HepG2 (cell line): ENCODE measurements around the gene NPDC1. TPM values are rescaled to one million over a fixed set of nuclear protein-coding genes. Genes with fewer than 3 reads are reported as not detected.

ENCODE experiments used
- CHD4 ChIP-seq: fragments of 200-600 bp; sonication (generic); IDR thresholded peaks from 2 replicates; pipeline ENCODE4 v1.7.0; 2017; ENCODE audit warnings: mild to moderate bottlenecking, low read length, borderline replicate concordance
- FLYWCH1 ChIP-seq: sonication (generic); formaldehyde crosslinking; IDR thresholded peaks from 2 replicates; pipeline ENCODE4 v1.8.1; 2023; ENCODE audit warnings: mild to moderate bottlenecking, missing genetic modification reagents
- GATAD2A ChIP-seq: IDR thresholded peaks from 2 replicates; pipeline ENCODE4 v1.6.1; 2016
- HDAC2 ChIP-seq: sonication (generic); formaldehyde crosslinking; IDR thresholded peaks from 2 replicates; pipeline ENCODE4 v1.4.0; 2020; ENCODE audit warnings: missing genetic modification reagents
- HNF1B ChIP-seq: sonication (generic); formaldehyde crosslinking; IDR thresholded peaks from 2 replicates; pipeline ENCODE4 v1.5.1; 2020; ENCODE audit warnings: mild to moderate bottlenecking, moderate library complexity, missing genetic modification reagents
- LBX2 ChIP-seq: sonication (generic); formaldehyde crosslinking; IDR thresholded peaks from 2 replicates; pipeline ENCODE4 v1.5.0; 2020; ENCODE audit warnings: missing genetic modification reagents, mild to moderate bottlenecking, borderline replicate concordance
- MYC ChIP-seq: sonication (generic); formaldehyde crosslinking; IDR thresholded peaks from 2 replicates; pipeline ENCODE4 v1.9.0; 2021; ENCODE audit warnings: missing genetic modification reagents, borderline replicate concordance
- NR2C2 ChIP-seq: sonication (generic); formaldehyde crosslinking; IDR thresholded peaks from 2 replicates; pipeline ENCODE4 v1.4.0; 2020; ENCODE audit warnings: missing genetic modification reagents, mild to moderate bottlenecking, moderate library complexity, borderline replicate concordance
- RXRA ChIP-seq: sonication (generic); formaldehyde crosslinking; IDR thresholded peaks from 2 replicates; pipeline ENCODE4 v1.5.1; 2020; ENCODE audit warnings: missing genetic modification reagents
- SRSF1 ChIP-seq: fragments of 200-400 bp; formaldehyde crosslinking; optimal IDR thresholded peaks from 2 replicates; pipeline ENCODE3; 2017; ENCODE audit warnings: mild to moderate bottlenecking, low read depth, low read length, moderate library complexity
- ZBTB20 ChIP-seq: sonication (generic); formaldehyde crosslinking; IDR thresholded peaks from 2 replicates; pipeline ENCODE4 v1.8.1; 2023; ENCODE audit warnings: missing genetic modification reagents, low read depth, mild to moderate bottlenecking, borderline replicate concordance
- ZFP82 ChIP-seq: sonication (generic); formaldehyde crosslinking; IDR thresholded peaks from 2 replicates; pipeline ENCODE4 v1.5.1; 2020; ENCODE audit warnings: mild to moderate bottlenecking, missing genetic modification reagents, borderline replicate concordance
- ZFP91 ChIP-seq: sonication (generic); formaldehyde crosslinking; IDR thresholded peaks from 2 replicates; pipeline ENCODE4 v1.9.0; 2022; ENCODE audit warnings: missing genetic modification reagents, mild to moderate bottlenecking, borderline replicate concordance
- ZFX ChIP-seq: sonication (generic); formaldehyde crosslinking; IDR thresholded peaks from 2 replicates; pipeline ENCODE4 v1.4.0; 2020; ENCODE audit warnings: mild to moderate bottlenecking, low read depth, missing genetic modification reagents, moderate library complexity
- ZNF292 ChIP-seq: sonication (generic); formaldehyde crosslinking; IDR thresholded peaks from 2 replicates; pipeline ENCODE4 v1.8.1; 2022; ENCODE audit warnings: mild to moderate bottlenecking, low read depth, missing genetic modification reagents, borderline replicate concordance
- ZNF34 ChIP-seq: sonication (generic); formaldehyde crosslinking; IDR thresholded peaks from 2 replicates; pipeline ENCODE4 v1.4.0; 2020; ENCODE audit warnings: mild to moderate bottlenecking, missing genetic modification reagents, borderline replicate concordance
- ZNF709 ChIP-seq: sonication (generic); formaldehyde crosslinking; IDR thresholded peaks from 2 replicates; pipeline ENCODE4 v1.5.0; 2020; ENCODE audit warnings: mild to moderate bottlenecking, missing genetic modification reagents
- ZNF878 ChIP-seq: sonication (generic); formaldehyde crosslinking; IDR thresholded peaks from 2 replicates; pipeline ENCODE4 v1.8.1; 2023; ENCODE audit warnings: mild to moderate bottlenecking, missing genetic modification reagents, moderate library complexity
- polyA plus RNA-seq, 8 experiments: library from polyadenylated mRNA; depleted of rRNA in 3 of 8; stranded (reverse) in 7 of 8; unstranded in 1 of 8; fragments of >200 nt; fragmentation: Illumina TruSeq in 4 of 8; extraction: Trizol in 4 of 8; gene quantifications; 2 replicates each; pipeline versions ENCODE4 v1.2.1 to v1.2.3, GENCODE V29; 2011 to 2016; ENCODE audit warnings: low read depth in 4 of 8, missing spikeins in 1 of 8, mixed read lengths in 1 of 8; ENCODE audit not compliant: insufficient read depth in 1 of 8
- total RNA-seq, 5 experiments: library from RNA; depleted of rRNA; stranded (reverse); fragments of >200 nt; fragmentation: Illumina TruSeq; extraction: Trizol; gene quantifications; 2 replicates each; pipeline ENCODE4 v1.2.3, GENCODE V29; 2016; ENCODE audit warnings: low read depth in 1 of 5
- TF ChIP-seq, protein P1 (sequence below): sonication (generic); formaldehyde crosslinking; conservative IDR thresholded peaks from 2 replicates; pipeline ENCODE4 v1.8.0; 2022; ENCODE audit warnings: mild to moderate bottlenecking, moderate library complexity, missing genetic modification reagents
- TF ChIP-seq, protein P2 (sequence below), 2 experiments: sonication (generic) in 1 of 2; formaldehyde crosslinking in 1 of 2; IDR thresholded peaks; 2 replicates each; pipeline versions ENCODE4 v1.4.0 to v1.6.1; 2018 to 2020; ENCODE audit warnings: missing genetic modification reagents in 2 of 2, borderline replicate concordance in 1 of 2, low read depth in 1 of 2, mild to moderate bottlenecking in 1 of 2, missing biosample characterization in 1 of 2

The NPDC1 gene
- total and polyA plus RNA-seq, 2 of the 13 experiments (the other 11 are each of a cell fraction or from before 2014, with no cell fraction given): 0.84 to 5.4 TPM

GRCh38 chr9:137029058-137029936, 16.7 kb downstream of the NPDC1 start (continued):
- TF ChIP-seq ZNF34 (CRISPR knock-in tag): no peak
- TF ChIP-seq CHD4: peak; percentile 96
- TF ChIP-seq ZFP91 (CRISPR knock-in tag): peak; percentile 66
- no peak for TF ChIP-seq ZNF878 (CRISPR knock-in tag)
- TF ChIP-seq NR2C2: no peak
- TF ChIP-seq HDAC2 (CRISPR knock-in tag): no peak; the same call in 1 of the 2 replicates
- TF ChIP-seq ZNF292 (CRISPR knock-in tag): 0 out of 2 replicates have a peak, but pooled peaks have one; percentile 38
- 0 out of 2 replicates have a peak, but pooled peaks have one; percentile 53 for TF ChIP-seq ZFP82 (CRISPR knock-in tag)
- 0 out of 2 replicates have a peak, but pooled peaks have one; percentile 27 for TF ChIP-seq HNF1B (CRISPR knock-in tag)
- peak; percentile 72 for TF ChIP-seq RXRA (CRISPR knock-in tag)
- 0 out of 2 replicates have a peak, but pooled peaks have one; percentile 40 for TF ChIP-seq GATAD2A (CRISPR knock-in tag)
- TF ChIP-seq, protein P1, sequence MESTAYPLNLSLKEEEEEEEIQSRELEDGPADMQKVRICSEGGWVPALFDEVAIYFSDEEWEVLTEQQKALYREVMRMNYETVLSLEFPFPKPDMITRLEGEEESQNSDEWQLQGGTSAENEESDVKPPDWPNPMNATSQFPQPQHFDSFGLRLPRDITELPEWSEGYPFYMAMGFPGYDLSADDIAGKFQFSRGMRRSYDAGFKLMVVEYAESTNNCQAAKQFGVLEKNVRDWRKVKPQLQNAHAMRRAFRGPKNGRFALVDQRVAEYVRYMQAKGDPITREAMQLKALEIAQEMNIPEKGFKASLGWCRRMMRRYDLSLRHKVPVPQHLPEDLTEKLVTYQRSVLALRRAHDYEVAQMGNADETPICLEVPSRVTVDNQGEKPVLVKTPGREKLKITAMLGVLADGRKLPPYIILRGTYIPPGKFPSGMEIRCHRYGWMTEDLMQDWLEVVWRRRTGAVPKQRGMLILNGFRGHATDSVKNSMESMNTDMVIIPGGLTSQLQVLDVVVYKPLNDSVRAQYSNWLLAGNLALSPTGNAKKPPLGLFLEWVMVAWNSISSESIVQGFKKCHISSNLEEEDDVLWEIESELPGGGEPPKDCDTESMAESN (CRISPR knock-in tag): peak; percentile 35; the same call in 1 of the 2 replicates
- no peak for TF ChIP-seq FLYWCH1
- TF ChIP-seq ZNF709 (CRISPR knock-in tag): no peak
- TF ChIP-seq MYC (CRISPR knock-in tag): 0 out of 2 replicates have a peak, but pooled peaks have one; percentile 20
- TF ChIP-seq, protein P2, sequence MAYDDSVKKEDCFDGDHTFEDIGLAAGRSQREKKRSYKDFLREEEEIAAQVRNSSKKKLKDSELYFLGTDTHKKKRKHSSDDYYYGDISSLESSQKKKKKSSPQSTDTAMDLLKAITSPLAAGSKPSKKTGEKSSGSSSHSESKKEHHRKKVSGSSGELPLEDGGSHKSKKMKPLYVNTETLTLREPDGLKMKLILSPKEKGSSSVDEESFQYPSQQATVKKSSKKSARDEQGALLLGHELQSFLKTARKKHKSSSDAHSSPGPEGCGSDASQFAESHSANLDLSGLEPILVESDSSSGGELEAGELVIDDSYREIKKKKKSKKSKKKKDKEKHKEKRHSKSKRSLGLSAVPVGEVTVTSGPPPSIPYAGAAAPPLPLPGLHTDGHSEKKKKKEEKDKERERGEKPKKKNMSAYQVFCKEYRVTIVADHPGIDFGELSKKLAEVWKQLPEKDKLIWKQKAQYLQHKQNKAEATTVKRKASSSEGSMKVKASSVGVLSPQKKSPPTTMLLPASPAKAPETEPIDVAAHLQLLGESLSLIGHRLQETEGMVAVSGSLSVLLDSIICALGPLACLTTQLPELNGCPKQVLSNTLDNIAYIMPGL (CRISPR knock-in tag; IDR thresholded peaks at IDR 0.05; ENCODE audit: borderline replicate concordance in 1 of 2, low read depth in 1 of 2): peak; percentile 51 to 53; a peak in 3 of 4 replicates
- peak; percentile 39; the same call in 1 of the 2 replicates for TF ChIP-seq ZFX (CRISPR knock-in tag)
- TF ChIP-seq LBX2 (CRISPR knock-in tag): no peak
- TF ChIP-seq ZBTB20: no peak; the same call in 1 of the 2 replicates
- TF ChIP-seq SRSF1: peak; percentile 67
